Purkinje cell (primary cell): Measurements from ENCODE around the gene ARRDC3. TPM values are rescaled to one million over a fixed set of nuclear protein-coding genes. Genes with fewer than 3 reads are reported as not detected.

ENCODE experiments used
- polyA plus RNA-seq: library from polyadenylated mRNA; unstranded; fragments of >200 nt; fragmentation: Nextera tagmentation; gene quantifications from 2 replicates; pipeline ENCODE4 v1.2.1, GENCODE V29; 2014

The ARRDC3 gene
- 7.9 and 8.5 TPM in 2 replicates for polyA plus RNA-seq

GRCh38 chr5:91383027-91383955 lies at the start of gene ARRDC3:
Gene ARRDC3, minus strand, starts transcription at chr5:91383317. Its CDS starts 225 bp downstream, at chr5:91383092.

